Loucy (cell line): Measurements from ENCODE around the gene PTCHD4.

Experiments used
- H2AFZ ChIP-seq: fragments of 200-600 bp; sonication (generic); 2 replicates; pipeline ENCODE4 v1.6.0; 2016; ENCODE audit warnings: antibody characterized with exemption, mild to moderate bottlenecking, low read length, moderate library complexity
- H3F3A ChIP-seq: fragments of 200-600 bp; 2 replicates; pipeline ENCODE4 v1.6.0; 2016; ENCODE audit warnings: antibody characterized with exemption, low read depth, mild to moderate bottlenecking
- H3K27me3 ChIP-seq: fragments of 200-600 bp; sonication (generic); 2 replicates; pipeline ENCODE4 v1.6.1; 2014; ENCODE audit warnings: low read length, mild to moderate bottlenecking; ENCODE audit not compliant: insufficient read depth, poor library complexity, severe bottlenecking
- H3K36me3 ChIP-seq: fragments of 200-600 bp; sonication (generic); 2 replicates; pipeline ENCODE4 v1.6.1; 2016; ENCODE audit warnings: low read length; ENCODE audit not compliant: insufficient read depth
- H3K4me1 ChIP-seq: fragments of 200-600 bp; sonication (generic); 2 replicates; pipeline ENCODE4 v1.5.1; 2014; ENCODE audit warnings: low read length, mild to moderate bottlenecking; ENCODE audit not compliant: insufficient read depth, poor library complexity, severe bottlenecking
- H3K4me2 ChIP-seq: fragments of 200-600 bp; sonication (generic); 2 replicates; pipeline ENCODE4 v1.6.0; 2014; ENCODE audit warnings: antibody characterized with exemption, low read length, low read depth, mild to moderate bottlenecking; ENCODE audit not compliant: poor library complexity, severe bottlenecking
- H3K4me3 ChIP-seq: fragments of 200-600 bp; sonication (generic); 2 replicates; pipeline ENCODE4 v1.5.1; 2014; ENCODE audit warnings: low read length, mild to moderate bottlenecking, mixed read lengths; ENCODE audit not compliant: poor library complexity, severe bottlenecking
- H3K79me2 ChIP-seq: fragments of 200-600 bp; sonication (generic); 2 replicates; pipeline ENCODE4 v1.6.1; 2014; ENCODE audit warnings: low read length; ENCODE audit not compliant: insufficient read depth
- H3K9ac ChIP-seq: fragments of 200-600 bp; sonication (generic); 2 replicates; pipeline ENCODE4 v1.6.0; 2014; ENCODE audit warnings: mild to moderate bottlenecking, low read depth, low read length, moderate library complexity; ENCODE audit not compliant: poor library complexity, severe bottlenecking
- H3K9me2 ChIP-seq: fragments of 200-600 bp; sonication (generic); replicated peaks from 2 replicates; pipeline ENCODE4 v1.6.1; 2016; ENCODE audit warnings: low read depth, low read length, mixed read lengths
- H3K9me3 ChIP-seq: fragments of 200-600 bp; sonication (generic); 2 replicates; pipeline ENCODE4 v1.6.1; 2014; ENCODE audit warnings: mild to moderate bottlenecking, antibody characterized with exemption, low read length, low read depth; ENCODE audit not compliant: insufficient read depth
- H4K20me1 ChIP-seq: fragments of 200-600 bp; sonication (generic); 2 replicates; pipeline ENCODE4 v1.6.0; 2014; ENCODE audit warnings: antibody characterized with exemption, low read length, mild to moderate bottlenecking; ENCODE audit not compliant: insufficient read depth, poor library complexity, severe bottlenecking
- EZH2phosphoT487 ChIP-seq: fragments of 200-600 bp; IDR thresholded peaks from 2 replicates; pipeline ENCODE4 v1.6.1; 2018; ENCODE audit warnings: antibody characterized with exemption, mild to moderate bottlenecking, moderate library complexity, borderline replicate concordance
- TF ChIP-seq, protein P1 (sequence below): fragments of 200-600 bp; sonication (generic); conservative IDR thresholded peaks from 2 replicates; pipeline ENCODE4 v1.5.1; 2014; ENCODE audit warnings: mild to moderate bottlenecking, antibody characterized with exemption, low read length

PTCHD4 gene

DNA sequence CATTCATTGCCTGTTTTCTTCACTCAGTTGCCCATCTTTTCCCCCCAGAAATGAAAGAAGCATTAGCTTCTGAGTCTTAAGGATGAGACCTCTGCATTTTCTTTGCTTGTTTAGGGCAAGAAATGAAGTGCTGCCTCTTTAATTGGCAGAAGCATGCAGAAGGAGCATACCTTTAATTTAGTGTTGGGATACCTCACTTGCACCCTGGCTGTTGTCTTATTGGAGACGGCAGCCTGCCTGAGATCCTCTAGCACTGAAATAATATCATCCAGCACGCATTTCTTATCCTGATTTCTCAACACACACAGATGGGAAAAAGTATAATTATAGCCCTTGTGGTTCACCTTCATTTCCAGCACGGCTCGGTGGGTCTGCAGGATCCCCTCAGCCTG, 43.1 kb downstream of the PTCHD4 start:
- no peak overlapping the region for H3K4me2 ChIP-seq

DNA sequence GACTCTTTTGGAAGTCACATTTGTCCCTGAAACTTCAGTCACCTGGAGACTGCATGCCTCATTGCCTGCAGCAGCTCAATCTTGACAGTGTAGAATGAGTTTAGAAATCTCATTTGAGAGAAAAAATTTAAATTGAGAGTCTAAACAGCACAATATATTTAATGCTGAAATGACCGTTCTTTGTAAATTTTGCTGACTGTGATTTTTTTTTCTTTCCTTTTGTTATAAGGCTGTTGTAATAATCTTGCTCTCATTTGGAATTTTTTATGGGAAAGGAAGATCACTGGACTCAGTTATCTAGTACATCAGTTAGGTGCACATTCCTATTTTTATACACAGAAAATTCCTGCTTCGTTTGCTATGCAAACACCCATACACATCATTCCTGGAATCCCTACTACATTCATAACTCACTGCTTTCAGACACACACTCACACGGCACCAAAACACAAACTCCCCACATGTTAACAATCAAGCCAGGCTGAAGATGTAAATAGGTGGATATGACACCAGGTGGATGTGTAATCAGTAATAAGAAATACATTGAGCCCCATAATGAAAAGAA, 43.8 kb downstream of the PTCHD4 start:
- Histone ChIP-seq H2AFZ (no peak overlapping the region), H3K9me2 (no peaks in the 10 kb centered on the region), H3F3A (no peaks in the 10 kb centered on the region), H3K4me2 (no peak overlapping the region), H3K4me1 (no peaks in the 10 kb centered on the region), H4K20me1 (no peaks in the 10 kb centered on the region), H3K79me2 (no peaks in the 10 kb centered on the region), H3K27me3 (no peaks in the 10 kb centered on the region), H3K9ac (no peak overlapping the region), H3K4me3 (no peak overlapping the region), H3K9me3 (no peaks in the 10 kb centered on the region), H3K36me3 (no peaks in the 10 kb centered on the region)
- TF ChIP-seq, protein P1, sequence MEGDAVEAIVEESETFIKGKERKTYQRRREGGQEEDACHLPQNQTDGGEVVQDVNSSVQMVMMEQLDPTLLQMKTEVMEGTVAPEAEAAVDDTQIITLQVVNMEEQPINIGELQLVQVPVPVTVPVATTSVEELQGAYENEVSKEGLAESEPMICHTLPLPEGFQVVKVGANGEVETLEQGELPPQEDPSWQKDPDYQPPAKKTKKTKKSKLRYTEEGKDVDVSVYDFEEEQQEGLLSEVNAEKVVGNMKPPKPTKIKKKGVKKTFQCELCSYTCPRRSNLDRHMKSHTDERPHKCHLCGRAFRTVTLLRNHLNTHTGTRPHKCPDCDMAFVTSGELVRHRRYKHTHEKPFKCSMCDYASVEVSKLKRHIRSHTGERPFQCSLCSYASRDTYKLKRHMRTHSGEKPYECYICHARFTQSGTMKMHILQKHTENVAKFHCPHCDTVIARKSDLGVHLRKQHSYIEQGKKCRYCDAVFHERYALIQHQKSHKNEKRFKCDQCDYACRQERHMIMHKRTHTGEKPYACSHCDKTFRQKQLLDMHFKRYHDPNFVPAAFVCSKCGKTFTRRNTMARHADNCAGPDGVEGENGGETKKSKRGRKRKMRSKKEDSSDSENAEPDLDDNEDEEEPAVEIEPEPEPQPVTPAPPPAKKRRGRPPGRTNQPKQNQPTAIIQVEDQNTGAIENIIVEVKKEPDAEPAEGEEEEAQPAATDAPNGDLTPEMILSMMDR, result no peak
- TF ChIP-seq EZH2phosphoT487, result no peak

More for the DNA sequence above, 43.1 kb downstream of the PTCHD4 start:
- Histone ChIP-seq H4K20me1 (no peaks in the 10 kb centered on the region), H2AFZ (no peak overlapping the region), H3K36me3 (no peaks in the 10 kb centered on the region), H3K79me2 (no peaks in the 10 kb centered on the region), H3K4me1 (no peaks in the 10 kb centered on the region), H3K9ac (no peak overlapping the region), H3K27me3 (no peaks in the 10 kb centered on the region), H3K4me3 (no peak overlapping the region), H3K9me3 (no peaks in the 10 kb centered on the region), H3F3A (no peaks in the 10 kb centered on the region), H3K9me2 (no peaks in the 10 kb centered on the region)
- TF ChIP-seq, protein P1, result no peak
- TF ChIP-seq EZH2phosphoT487, result no peak

DNA sequence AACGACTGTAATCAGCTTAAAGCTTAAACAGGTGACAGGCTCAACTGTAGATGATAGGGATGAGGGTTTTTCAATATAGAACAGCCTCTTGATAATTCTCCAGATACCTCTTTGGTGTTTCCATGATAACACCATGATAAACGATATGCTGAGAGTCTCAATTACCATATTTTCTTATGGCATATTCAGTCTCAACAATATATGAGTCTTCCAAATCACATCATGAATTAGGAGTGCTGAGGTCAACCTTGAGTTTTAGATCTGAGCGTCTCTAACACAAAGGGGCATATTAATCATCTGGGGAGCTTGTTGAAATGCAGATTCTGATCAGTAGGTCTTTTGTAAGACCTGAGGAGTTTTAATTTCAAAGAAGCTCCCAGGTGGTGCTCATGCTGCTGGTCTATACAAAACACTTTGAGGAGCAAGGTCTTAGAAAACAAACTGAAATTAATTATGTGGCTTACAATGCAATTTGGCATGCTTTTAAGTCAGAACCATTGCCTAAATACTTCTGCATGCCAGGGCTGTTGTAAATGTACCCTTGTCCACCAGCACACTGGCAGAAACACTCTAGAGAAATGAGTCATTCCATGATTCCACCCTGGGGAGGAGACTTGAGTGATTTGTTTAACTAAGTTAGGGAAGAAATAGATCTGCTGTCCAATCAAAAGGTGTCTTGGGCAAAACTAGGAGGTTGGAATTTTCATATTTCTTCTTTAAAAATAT, 49.6 kb downstream of the PTCHD4 start:
- Histone ChIP-seq H2AFZ (no peak overlapping the region), H3K79me2 (no peaks in the 10 kb centered on the region), H3F3A (no peaks in the 10 kb centered on the region), H3K36me3 (no peaks in the 10 kb centered on the region), H3K9me3 (no peaks in the 10 kb centered on the region), H3K9me2 (no peaks in the 10 kb centered on the region), H3K4me1 (no peaks in the 10 kb centered on the region), H3K27me3 (no peaks in the 10 kb centered on the region), H3K4me2 (no peak overlapping the region), H3K4me3 (no peak overlapping the region), H3K9ac (no peak overlapping the region), H4K20me1 (no peaks in the 10 kb centered on the region)
- TF ChIP-seq EZH2phosphoT487, result no peak
- TF ChIP-seq, protein P1, result no peak
